AG04450 (cell line): Measurements from ENCODE around the gene COL23A1. TPM values are rescaled to one million over a fixed set of nuclear protein-coding genes. Genes with fewer than 3 reads are reported as not detected.

Experiments used
- CTCF ChIA-PET: fragments of 300-600, 350-600 bp; formaldehyde crosslinking; extraction: SDS; loops from one replicate; lab custom pipeline; 2022; ENCODE audit warnings: antibody characterized with exemption, inconsistent platforms; lab: Charles Lee
- POLR2A ChIA-PET: fragments of 350-600 bp; formaldehyde crosslinking; extraction: SDS; loops from one replicate; lab custom pipeline; 2021; ENCODE audit warnings: antibody characterized with exemption, inconsistent platforms; lab: Yijun Ruan, JAX
- DNase-seq: peaks from one replicate; pipeline ENCODE4 v3.0.0-alpha.2; 2011; ENCODE audit warnings: low read depth, low spot score
- H3K27ac ChIP-seq: one replicate; pipeline ENCODE4 v1.5.1; 2012; ENCODE audit warnings: low read depth, low read length, control low read depth
- H3K27me3 ChIP-seq: one replicate; pipeline ENCODE4 v1.6.0; 2012; ENCODE audit warnings: low read length; ENCODE audit not compliant: control insufficient read depth, insufficient read depth
- H3K4me3 ChIP-seq: 2 replicates; pipeline ENCODE4 v1.5.1; 2011; ENCODE audit warnings: mild to moderate bottlenecking, low read depth, low read length, control low read depth
- H3K9me3 ChIP-seq: 2 replicates; pipeline ENCODE4 v1.5.1; 2012; ENCODE audit warnings: low read length; ENCODE audit not compliant: control insufficient read depth, insufficient read depth
- polyA plus RNA-seq: library from polyadenylated mRNA; depleted of rRNA; stranded (reverse); fragments of >200 nt; gene quantifications from 2 replicates; pipeline ENCODE4 v1.2.3, GENCODE V29; 2011
- TF ChIP-seq, protein P1 (sequence below): IDR thresholded peaks from 2 replicates; pipeline ENCODE4 v1.5.1; 2011; ENCODE audit warnings: low read depth, low read length, control low read depth, inconsistent platforms

COL23A1 gene
- polyA plus RNA-seq, 1 experiment: not detected

DNA sequence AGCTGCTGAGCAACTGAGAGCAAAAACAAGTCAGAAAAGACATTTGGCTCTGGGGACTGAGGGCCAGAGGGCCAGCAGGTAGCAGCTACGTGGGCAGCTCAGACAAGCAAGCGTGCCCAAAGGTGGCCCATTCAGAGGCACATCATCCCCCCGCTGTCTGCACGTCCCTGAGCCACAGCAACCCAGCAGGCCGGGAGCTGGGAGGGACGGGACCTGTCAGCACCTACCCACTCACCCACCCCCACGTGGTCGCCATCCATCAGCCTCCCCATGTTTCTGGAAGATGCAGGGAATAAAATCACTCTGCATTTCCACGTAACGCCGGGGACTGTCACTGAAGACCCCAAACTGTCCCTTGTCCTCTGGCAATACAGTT lies 167.8 kb downstream of the COL23A1 start:
- TF ChIP-seq, protein P1, sequence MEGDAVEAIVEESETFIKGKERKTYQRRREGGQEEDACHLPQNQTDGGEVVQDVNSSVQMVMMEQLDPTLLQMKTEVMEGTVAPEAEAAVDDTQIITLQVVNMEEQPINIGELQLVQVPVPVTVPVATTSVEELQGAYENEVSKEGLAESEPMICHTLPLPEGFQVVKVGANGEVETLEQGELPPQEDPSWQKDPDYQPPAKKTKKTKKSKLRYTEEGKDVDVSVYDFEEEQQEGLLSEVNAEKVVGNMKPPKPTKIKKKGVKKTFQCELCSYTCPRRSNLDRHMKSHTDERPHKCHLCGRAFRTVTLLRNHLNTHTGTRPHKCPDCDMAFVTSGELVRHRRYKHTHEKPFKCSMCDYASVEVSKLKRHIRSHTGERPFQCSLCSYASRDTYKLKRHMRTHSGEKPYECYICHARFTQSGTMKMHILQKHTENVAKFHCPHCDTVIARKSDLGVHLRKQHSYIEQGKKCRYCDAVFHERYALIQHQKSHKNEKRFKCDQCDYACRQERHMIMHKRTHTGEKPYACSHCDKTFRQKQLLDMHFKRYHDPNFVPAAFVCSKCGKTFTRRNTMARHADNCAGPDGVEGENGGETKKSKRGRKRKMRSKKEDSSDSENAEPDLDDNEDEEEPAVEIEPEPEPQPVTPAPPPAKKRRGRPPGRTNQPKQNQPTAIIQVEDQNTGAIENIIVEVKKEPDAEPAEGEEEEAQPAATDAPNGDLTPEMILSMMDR: no peak
- Histone ChIP-seq H3K27ac (no peak overlapping the region), H3K9me3 (peaks cover 43% of the 10 kb centered on the region), H3K27me3 (no peaks in the 10 kb centered on the region), H3K4me3 (no peak overlapping the region)
- ChIA-PET CTCF (no interaction called here), POLR2A (no interaction called here)
- no peak for DNase-seq

DNA sequence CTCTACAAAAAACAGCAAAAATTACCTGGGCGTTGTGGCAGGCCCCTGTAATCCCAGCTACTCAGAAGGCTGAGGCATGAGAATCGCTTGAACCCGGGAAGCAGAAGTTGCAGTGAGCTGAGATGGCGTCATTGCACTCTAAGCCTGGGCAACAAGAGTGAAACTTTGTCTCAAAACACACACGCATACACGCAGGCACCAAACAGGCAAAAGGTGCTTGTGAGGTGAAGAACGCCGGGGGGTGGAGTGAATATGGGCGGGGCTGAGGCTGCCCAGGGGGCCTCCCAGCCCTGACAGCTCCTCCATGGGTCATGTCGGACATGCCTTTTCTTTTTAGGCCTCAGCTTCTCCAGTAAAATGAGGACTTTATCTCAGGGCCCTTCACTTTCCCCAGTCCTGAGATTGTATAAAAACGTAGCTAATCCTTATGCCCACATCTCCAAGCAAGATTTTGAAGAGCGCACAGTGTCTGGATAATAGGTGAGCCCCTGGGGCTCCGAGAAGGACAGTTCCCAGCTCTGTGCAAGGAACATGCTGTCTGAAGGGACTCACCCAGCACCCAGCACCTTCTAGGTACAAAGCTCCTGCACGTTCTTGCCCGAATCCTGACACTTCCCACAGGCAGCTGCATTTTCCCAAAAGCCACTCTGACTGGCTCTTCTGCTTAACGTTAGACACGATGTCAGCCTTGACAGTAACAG lies 168.3 kb downstream of the COL23A1 start:
- POLR2A ChIA-PET: no interaction called here
- Histone ChIP-seq H3K4me3 (no peak overlapping the region), H3K9me3 (peaks cover 43% of the 10 kb centered on the region), H3K27me3 (no peaks in the 10 kb centered on the region), H3K27ac (no peak overlapping the region)
- CTCF ChIA-PET: no interaction called here
- TF ChIP-seq, protein P1: no peak
- no peak for DNase-seq

DNA sequence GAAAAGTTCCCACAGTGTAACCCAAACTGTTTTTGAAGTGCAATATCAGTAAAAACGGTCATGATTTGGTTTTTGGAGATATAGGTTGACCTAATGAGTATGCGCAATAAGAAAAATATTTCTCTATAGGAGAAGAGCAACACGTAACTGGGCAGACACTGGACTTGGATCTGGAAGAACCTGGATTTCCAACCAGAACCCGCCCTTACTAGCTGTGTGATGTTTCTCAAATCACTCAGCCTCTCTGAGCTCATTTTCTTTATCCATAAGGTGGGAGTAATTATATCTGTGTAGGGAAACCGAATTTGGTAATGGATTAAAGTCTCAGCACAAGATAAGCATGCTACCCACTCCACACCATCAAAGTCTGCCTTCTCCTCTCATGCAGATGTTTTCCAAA lies 169.1 kb downstream of the COL23A1 start:
- ChIA-PET CTCF (no interaction called here), POLR2A (no interaction called here)
- H3K4me3 ChIP-seq: no peak overlapping the region
- no peak for DNase-seq
- H3K9me3 ChIP-seq: peaks cover 39% of the 10 kb centered on the region
- TF ChIP-seq, protein P1: no peak
- no peaks in the 10 kb centered on the region for H3K27me3 ChIP-seq
- no peak overlapping the region for H3K27ac ChIP-seq

DNA sequence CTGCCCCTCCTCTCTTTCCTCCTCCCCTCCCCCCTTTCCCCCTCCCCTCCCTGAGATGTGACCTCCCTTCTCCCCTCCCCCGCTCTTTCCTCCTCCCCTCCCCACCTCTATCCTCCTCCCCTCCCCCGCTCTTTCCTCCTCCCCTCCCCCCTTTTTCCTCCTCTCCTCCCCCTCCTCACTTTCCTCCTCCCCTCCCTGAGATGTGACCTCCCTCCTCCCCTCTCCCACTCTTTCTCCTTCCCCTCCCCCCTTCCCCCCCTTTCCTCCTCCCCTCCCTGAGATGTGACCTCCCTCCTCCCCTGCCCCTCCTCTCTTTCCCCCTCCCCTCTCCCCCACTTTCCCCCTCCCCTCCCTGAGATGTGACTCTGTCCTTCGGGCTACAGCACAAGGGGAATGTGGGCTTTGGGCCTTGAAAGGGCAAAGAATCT lies 169.8 kb downstream of the COL23A1 start:
- Histone ChIP-seq H3K9me3 (peaks cover 40% of the 10 kb centered on the region), H3K4me3 (no peak overlapping the region), H3K27ac (no peak overlapping the region), H3K27me3 (no peaks in the 10 kb centered on the region)
- CTCF ChIA-PET: no interaction called here
- no peak for DNase-seq
- TF ChIP-seq, protein P1: no peak
- POLR2A ChIA-PET: no interaction called here

DNA sequence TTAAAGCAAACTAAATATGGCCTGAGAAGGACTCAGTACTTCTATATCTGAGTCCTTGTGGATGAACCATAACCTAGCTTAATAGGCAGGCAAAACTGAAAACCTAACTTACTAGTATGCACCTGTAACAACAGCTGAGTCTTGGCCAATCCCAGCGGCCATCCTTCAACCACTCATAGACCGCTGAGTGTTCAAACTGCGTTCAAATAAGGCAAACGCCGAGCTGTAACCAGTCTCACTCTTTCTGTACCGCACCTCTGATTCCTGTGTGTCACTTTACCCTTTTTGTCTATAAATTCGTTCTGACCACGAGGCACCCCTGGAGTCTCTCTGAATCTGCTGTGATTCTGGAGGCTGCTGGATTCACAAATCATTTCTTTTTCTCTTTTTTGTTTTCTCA lies 170.5 kb downstream of the COL23A1 start:
- TF ChIP-seq, protein P1: no peak
- peaks cover 42% of the 10 kb centered on the region for H3K9me3 ChIP-seq
- CTCF ChIA-PET: no interaction called here

More for the DNA sequence above, 170.5 kb downstream of the COL23A1 start:
- DNase-seq: no peak
- Histone ChIP-seq H3K27ac (no peak overlapping the region), H3K27me3 (no peaks in the 10 kb centered on the region), H3K4me3 (no peak overlapping the region)
- POLR2A ChIA-PET: no interaction called here
